NCI-H1436 (cell line): Measurements from ENCODE around the gene TTLL9.

Source experiments
- DNase-seq: peaks from one replicate; lab custom pipeline; 2025; lab: John Stamatoyannopoulos, UW

Gene TTLL9

GRCh38 chr20:31859266-31859997 is 11.0 kb upstream of the TTLL9 start:
- no peak for DNase-seq

- no peak for DNase-seq
These were observed 10.4 kb upstream of the TTLL9 start for GRCh38 chr20:31859998-31860380.

- no peak for DNase-seq
These were observed 9.9 kb upstream of the TTLL9 start for GRCh38 chr20:31860390-31861134.

GRCh38 chr20:31861135-31861384 is 9.4 kb upstream of the TTLL9 start:
- DNase-seq = no peak

GRCh38 chr20:31861385-31862156 is 8.9 kb upstream of the TTLL9 start:
- peak; percentile 80 for DNase-seq

GRCh38 chr20:31862157-31862470 is 8.3 kb upstream of the TTLL9 start:
- no peak for DNase-seq

- no peak for DNase-seq
These were observed 7.9 kb upstream of the TTLL9 start for GRCh38 chr20:31862506-31862905.

- no peak for DNase-seq
These were observed 6.9 kb upstream of the TTLL9 start for GRCh38 chr20:31863296-31864085.

GRCh38 chr20:31864521-31865400 is 5.7 kb upstream of the TTLL9 start:
- no peak for DNase-seq

GRCh38 chr20:31866221-31866620 is 4.2 kb upstream of the TTLL9 start:
- DNase-seq = no peak

- DNase-seq = no peak
These were observed 1.4 kb upstream of the TTLL9 start for GRCh38 chr20:31868853-31869672.

- no peak for DNase-seq
These were observed 827 bp upstream of the TTLL9 start for GRCh38 chr20:31869673-31869941.

GRCh38 chr20:31870726-31871617 is 538 bp downstream of the TTLL9 start:
- no peak for DNase-seq

- no peak for DNase-seq
These were observed 1.2 kb downstream of the TTLL9 start for GRCh38 chr20:31871618-31871954.

GRCh38 chr20:31872406-31872805 is 2.0 kb downstream of the TTLL9 start:
- no peak for DNase-seq

- DNase-seq = no peak
These were observed 5.2 kb downstream of the TTLL9 start for GRCh38 chr20:31875671-31876070.

GRCh38 chr20:31877684-31878083 is 7.2 kb downstream of the TTLL9 start:
- DNase-seq = no peak

GRCh38 chr20:31879143-31879987 is 8.9 kb downstream of the TTLL9 start:
- peak; percentile 84 for DNase-seq

- no peak for DNase-seq
These were observed 11.5 kb downstream of the TTLL9 start for GRCh38 chr20:31881945-31882344.
